NCI-H2107 treated with DMSO at 0.1 percent for 48 hours (cell line): ENCODE results near the gene FHIT.
"Not testable (repeated sequence)": the region's sequence is repeated elsewhere in the genome, so short reads cannot be mapped to it uniquely, and the experiment has no call there.

ENCODE experiments used
- DNase-seq: peaks from one replicate; lab custom pipeline; 2025; ENCODE audit not compliant: unreplicated experiment; lab: John Stamatoyannopoulos, UW

Gene FHIT

DNA sequence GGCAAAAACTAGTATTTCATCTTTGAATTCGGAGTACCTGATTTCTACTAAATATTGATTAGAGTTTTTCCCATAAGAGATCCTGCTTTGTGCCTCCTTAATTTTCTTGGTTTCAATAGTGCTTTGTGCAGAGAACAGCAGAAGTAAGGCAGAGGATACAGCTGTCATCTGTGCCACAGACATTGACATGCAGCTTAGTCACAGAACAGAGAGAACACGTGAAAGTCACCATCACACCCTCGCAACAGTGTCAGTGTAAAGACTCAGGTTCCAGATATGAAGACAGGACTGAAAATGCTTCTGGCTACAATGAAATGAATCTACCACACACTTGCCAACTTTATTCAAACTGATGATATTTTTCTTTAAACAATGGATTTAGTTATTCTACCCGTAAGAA, 1258.7 kb downstream of the FHIT start:
- DNase-seq: no peak

DNA sequence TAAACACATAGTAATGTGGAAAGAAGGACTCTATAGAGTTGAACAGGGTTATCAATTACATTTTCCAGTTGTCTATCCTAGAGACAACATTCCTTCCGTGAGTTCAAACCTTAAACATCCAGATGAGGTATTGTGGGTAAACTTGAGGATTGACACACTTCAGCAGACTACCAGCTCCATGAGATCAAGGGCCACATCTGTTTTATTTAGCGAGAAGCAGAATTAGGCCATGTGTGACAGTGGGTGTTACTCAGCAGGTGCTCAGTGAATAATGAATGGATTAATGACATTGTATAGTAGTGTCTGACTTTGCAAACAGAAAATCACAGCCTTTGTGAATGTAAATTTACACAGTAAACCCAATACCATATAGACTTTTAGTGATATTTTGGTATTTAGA, 1260.3 kb downstream of the FHIT start:
- DNase-seq: no peak

DNA sequence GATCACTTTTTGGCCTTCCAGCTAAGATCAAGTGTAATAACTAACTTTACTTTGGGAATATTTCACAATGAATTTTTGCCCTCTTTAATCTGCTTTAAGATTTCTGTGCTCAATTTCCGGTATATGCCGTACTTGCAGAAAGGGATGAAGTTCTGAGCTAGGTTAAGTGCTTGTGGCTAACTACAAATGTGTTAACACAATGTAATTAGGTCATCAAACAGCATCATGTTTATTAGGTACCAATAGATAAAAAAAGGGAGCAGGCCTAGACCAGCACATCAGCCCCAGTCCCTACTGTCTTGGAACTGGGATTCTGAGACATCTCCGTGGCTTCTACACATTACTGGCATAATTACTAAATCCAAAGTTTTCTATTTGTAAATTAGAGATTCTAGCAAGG, 1268.7 kb downstream of the FHIT start:
- DNase-seq: no peak

DNA sequence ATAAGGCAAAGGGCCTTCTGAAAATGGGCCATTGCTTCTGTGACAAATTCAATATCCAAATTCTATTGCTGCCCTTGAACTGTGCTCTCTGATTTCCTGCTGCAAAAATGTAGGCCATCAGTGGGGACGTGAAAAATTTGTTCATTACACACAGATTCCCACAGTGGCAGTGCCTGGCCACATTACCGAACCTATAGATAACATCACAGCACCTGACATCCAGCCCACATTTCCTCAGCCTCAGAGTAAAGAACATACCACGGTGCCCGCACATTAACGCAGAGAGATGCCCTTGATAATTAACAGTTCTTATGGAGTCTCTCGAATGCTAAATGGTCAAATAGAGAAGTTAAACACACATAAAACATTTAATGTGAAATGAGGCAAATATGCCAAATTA, 1269.9 kb downstream of the FHIT start:
- no peak for DNase-seq

DNA sequence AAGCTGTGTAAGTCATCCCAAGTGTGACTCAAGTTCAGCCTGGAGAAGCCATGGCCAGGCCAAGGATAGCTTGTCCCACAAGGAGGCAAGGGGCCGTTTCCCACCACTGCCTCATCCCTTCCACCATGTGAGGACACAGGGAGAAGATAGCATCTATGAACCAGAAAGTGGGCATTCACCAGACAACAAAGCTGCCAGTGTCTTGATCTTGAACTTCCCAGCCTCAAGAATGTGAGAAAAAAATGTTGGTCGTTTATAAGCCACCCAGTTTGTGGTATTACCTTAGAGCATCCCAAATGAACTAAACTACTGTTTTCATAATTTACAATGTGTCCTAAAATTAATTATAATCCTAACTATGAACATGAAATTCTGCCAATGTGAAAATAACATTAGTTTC, 1270.7 kb downstream of the FHIT start:
- DNase-seq: no peak

DNA sequence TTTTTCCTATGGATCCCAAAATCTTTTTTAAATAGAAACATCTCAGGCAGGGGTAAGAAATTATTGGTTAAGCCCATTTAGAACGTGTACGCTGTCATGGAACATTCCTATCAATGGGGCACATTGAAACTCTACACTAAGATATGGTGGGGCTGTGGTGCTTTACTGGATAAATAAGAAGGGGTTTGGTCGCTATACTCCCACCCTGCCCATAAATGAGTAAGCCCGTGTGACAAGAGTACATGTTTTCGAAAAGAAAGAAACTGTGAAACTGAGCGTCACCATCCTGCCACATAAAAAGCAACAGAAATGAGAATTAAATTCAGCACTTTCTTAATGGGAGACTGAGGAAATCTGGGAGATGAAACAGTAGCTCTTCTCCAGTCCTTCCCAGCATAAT, 1271.7 kb downstream of the FHIT start:
- DNase-seq: no peak

DNA sequence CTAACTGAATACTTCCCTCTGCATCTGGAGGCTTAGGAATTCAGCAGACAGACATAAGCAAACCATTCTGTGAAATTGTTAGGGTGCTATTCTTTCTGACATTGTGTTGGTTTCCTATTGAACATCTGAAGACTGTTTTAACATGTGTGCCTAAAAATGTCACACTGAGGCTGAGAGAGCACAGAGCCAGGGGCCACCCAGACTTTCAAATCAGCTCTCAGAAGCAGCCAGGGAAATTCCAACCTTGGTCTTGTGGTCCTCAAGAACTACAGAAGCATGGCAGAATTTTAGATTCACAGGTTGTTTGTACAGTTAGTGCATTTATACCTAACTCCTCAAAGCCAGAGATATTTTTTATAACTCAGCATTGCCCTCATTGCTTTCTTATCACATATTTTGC, 1272.3 kb downstream of the FHIT start:
- DNase-seq: no peak

DNA sequence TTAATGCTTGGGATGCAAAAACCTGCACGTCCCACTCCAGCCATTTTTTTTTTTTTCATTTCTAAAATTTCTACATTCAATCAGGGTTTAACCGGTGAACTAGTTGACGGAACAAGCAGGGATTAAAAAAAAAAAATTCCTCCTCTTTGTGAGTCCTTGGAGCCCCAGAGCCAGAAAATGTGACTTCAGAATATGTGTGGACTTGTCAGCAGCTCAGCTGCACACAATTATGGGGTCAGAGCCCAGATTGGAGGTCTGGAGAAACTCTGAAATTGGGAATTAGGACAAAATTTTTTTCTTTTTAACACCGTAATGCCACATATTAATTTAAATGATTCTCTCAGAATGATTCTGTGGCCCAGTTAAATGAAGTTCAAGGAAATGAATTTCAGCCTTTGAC, 1280.5 kb downstream of the FHIT start:
- DNase-seq: no peak

DNA sequence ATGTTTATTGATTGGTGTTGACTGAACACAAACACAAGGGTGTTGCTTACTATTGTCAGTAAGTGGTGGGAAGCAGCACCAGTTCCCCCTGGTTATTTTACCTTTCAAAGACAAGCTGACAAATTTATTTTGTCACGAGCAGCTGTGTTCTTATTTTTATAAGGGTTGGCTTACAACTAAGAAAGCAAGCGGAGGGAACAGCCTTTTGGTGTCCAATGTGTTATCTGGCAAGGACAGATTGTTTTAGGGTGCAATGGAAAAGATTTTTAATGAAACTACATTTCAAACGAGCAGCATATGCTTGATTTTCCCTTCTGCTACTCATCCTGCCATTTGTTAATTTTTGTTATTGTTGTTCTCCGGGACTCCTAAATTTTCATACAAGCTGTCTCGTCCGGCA, 1280.9 kb downstream of the FHIT start:
- DNase-seq: no peak

DNA sequence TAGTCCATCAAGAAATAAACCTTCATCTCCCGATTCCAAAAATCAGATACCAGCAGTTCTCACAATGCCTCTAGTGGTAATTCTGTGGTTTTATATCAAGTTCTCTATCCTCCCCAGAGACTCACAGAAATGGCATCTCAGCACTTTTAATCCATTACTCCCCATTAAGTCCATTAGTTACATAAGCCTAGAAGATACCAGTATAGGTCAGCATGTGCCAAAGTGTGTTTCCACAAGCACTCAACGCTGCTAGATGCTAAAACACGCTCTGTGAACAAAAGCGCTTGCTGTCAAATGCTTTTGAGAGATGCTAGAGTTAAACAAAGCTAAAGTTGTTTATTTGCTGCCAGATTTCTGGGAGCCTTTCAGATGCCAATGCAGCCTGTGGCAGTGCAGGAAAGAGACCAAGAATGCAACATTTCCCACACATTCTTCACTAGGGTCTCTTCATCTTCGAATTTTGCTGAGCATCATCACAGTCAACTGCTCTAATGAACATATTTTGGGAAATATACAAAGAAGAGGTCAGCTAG, 1282.7 kb downstream of the FHIT start:
- peak; percentile 58 for DNase-seq

DNA sequence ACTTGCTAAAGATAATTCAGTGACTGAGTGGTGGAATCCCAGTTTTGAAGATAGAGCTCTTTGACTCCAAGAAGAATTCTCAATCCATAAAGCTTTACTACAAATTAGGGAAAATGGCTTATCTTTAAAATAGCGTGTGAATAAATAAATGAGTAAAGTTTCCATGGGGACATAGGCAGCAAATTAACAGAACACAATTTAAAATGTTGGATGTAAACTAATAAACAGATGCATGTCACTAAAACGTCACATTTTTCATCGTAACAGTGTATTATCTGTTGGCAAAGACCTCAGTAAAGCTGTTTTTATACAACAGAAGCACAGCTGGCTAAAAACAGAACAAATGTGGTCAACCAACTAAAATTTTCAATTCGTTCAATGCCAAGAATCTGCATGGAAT, 1287.6 kb downstream of the FHIT start:
- DNase-seq: no peak

DNA sequence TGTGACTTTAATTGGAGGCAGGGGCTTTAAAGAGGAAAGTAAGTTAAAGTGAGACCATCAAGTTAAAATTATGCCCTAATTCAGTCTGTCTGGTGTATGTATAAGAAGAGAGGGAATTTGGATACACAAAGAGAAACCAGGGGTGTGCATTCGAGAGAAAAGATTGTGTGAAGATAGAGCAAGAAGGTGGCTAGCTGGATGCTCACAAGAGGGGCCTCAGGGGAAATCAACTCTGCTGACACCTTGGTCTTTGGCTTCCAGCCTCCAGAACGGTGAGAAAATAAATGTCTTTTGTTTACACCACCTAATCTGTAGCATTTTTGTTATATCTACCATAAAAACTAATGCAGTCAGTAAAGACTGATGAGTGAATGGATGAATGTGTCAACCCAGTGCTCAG, 1294.1 kb downstream of the FHIT start:
- DNase-seq: no peak

DNA sequence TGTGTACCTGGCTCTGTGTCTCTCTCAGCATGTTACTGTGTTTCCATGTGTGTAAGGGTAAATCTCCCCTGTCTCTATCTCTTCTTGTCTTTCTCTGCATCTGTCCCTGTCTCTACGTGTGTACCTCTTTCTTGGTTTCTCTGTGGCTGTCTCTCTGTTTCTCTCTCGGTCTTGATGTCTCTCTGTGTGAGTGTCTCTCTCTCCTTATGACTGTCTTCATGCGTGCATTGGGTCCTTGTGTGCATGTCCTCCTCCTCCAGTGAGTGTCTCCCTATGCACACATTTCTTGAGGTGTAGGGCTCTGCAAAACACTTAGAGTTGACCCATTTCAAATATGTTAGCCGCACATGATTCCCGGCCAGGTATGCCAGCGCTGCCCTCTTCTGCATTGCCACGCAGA, 1298.1 kb downstream of the FHIT start:
- DNase-seq: no peak

DNA sequence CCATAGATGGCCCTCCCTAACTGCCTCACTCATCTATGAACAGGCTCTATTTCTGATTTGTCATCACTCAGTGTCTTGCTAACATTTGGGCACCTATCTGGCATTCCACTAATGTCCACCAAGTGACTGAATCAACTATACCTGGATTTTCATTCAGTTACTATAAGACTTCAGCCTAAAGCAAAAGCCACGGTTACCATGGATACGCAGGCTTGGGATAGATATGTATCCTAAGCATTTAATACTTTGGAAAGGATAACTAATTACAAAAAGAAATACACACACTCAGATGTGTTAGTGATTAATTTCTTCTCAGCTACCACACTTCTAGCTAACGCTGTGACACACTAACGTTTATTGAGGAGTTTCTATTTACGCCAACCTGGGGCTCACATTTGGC, 1301.9 kb downstream of the FHIT start:
- no peak for DNase-seq

DNA sequence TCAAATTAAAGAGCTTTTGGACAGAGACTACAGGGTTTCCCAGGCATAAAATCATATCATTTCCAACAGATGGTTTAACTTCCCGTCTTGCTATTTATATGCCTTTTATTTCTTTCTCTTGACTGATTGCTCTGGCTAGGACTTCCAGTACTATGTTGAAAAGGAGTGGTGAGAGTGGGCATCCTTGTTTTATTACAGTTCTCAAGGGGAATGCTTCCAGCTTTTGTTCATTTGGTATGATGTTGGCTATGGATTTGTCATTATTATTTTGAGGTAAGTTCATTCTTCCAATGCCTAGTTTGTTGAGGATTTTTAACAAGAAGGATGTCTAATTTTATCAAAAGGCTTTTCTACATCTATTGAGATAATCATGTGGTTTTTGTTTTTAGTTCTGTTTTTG, 1304.9 kb downstream of the FHIT start:
- DNase-seq: no peak

DNA sequence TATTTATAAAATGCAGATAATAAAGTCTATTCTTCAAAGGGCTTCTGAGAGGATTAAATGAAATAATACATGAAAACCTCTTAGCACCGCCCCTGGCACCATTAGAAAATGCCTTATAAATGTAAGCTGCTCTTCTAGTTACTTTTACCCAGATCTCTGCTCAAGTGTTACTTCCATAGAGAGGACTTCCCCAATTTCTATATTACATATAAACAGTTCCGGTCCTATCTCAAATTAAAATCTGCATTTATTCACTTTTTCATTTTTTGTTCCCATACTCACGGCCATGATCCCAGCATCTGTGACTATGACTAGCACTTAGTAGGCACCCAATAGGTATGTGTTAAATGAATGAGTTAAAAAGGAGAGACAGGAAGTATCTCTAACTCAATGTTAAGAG, 1310.5 kb downstream of the FHIT start:
- DNase-seq: no peak

DNA sequence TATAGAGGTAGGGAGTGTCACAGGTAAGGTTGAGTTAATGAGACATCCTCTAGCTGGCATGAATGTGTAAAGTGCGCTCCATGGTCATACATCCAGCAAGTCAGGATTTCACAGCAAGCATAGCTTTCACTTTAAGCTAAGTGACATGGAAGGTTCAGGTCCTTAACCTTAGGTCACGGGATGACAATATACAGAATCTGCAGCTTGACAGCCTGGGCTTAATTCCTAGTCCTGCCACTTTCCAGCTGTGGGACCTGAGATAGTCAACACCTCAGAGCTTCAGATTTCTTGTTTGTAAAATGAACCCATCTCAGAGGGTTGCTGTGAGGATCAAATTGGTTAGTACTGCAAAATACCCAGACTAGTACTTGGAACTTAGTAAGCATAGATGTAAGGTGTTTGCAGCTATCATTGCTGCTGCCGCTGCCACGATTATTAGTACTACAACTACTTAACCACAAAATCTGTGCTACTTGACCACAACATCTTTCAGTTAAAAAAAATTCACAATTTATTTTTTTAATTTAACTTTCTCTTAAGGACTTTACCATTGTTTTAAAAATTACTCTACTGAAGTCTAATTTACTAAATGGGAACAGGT, 1311.3 kb downstream of the FHIT start:
- DNase-seq: no peak

DNA sequence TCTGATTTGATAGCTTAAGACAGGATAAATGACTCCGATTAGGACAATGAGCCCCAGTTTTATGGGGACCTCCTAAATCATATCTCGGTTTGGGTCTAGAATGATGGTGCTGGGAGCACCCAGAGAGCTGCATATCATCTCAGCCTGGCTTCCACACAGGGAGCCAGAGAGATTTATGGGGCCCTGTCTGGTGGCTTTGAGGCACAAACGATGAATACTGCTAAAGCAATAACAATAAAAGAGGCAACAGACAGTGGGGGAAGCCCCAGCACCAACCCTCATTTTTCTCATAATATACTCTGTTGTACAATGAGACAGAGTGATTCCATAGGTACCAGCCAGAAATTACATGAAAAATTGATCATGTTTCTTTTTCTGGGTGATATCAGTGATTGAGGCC, 1312.4 kb downstream of the FHIT start:
- DNase-seq: no peak

DNA sequence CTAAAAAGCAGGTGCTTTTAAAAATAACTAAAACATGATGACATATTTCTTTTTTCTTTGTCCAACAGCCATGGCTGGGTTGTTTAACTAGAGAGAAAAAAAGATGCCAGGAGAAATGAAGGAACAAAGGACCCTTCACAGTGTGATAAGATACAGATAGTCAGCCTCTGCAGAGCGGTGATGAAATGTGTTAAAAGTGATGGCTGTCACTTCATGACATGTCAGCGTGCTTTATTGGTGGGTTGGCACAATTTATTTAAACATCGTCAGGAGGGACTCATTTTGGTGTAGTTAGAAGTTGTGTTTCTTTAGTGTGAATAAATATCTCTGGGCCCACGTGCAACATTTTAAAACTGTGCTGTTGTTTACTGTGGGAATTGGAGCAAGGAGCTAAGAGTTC, 1314.1 kb downstream of the FHIT start:
- DNase-seq: no peak

DNA sequence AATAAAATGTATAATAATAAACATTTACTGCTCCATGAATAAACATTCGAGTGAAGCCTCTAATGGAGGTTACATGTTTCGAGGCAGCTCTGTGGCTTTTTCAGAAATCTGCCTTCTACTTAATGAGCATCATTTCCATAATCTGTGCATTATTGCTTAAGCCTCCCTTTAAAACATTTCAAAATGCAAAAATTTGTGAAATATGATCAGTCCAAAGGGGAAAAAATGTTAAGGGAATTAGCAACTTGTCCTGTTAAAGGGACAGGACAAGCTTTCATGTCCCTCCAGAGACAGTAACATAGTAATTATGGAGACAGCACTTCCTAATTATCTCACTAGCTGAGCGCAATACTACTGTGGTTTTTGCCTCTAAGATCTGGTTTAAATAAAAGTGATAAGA, 1314.8 kb downstream of the FHIT start:
- DNase-seq: no peak

DNA sequence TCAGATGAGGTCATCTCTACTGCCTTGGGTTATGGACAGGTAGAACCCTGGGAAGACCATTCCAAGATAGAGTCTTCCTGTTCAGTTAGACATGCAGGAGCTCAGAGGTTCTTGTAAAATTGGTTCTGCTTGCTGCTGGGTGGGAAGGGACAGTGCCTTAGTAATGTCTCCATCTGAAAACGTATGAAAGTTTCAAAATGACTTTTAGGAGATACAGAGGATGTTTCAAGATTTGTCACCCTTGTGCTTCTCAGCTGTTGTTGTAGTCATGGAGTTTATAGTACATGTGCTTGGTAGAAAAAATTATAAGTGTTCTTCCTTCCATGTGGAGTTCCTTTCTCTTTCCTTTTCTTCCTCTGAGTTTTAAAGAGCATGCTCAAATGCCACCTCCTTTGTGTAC, 1316.2 kb downstream of the FHIT start:
- no peak for DNase-seq

DNA sequence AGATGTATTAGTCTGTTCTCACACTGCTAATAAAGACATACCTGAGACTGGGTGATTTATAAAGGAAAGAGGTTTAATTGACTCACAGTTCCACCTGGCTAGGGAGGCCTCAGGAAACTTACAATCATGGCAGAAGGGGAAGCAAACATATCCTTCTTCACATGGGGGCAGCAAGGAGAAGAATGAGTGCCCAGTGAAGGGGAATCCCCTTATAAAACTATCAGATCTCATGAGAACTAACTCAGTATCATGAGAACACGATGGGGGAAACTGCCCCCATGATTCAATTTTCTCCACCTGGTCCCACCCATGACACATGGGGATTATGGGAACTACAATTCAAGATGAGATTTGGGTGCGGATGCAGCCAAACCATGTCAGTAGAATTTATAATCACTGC, 1316.7 kb downstream of the FHIT start:
- not testable (repeated sequence) for DNase-seq

DNA sequence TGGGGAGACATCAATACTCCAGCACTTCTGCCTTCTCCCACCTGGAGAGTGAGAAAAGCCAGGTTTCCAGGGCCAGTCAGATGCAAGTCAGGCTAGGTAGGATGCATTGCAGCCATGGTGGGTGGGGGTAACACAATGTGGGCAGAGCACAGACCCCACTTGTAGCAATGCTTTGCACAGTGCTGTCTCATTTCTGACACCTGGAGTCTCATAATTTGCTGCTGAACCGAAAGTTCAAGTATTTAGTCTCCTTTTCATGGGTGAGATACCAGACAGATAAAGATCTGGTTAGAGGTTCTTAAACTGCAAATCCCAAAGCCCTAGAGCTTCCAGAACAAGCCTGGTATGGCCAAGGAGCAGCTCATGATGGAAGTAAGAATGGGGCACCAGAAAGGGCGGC, 1321.1 kb downstream of the FHIT start:
- no peak for DNase-seq

DNA sequence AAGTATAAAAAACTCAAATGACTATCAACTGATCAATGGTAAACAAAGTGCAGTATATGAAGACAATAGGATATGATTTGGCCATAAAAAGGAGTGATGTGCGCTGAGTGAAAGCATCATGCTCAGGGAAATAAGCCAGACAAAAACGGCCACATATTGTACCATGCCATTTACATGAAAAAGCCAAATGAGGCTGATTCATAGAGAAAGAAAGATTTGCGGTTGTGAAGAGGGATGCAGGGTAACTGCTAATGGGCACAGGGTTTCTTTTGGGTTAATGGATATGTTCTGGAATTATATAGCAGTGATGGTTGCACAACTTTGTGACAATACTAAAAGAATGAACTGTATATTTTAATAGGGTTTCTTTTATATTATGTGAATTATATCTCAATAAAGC, 1324.2 kb downstream of the FHIT start:
- no peak for DNase-seq
